Subcutaneous adipose tissue (tissue), 4 donors: ENCODE results near the gene MYLK. TPM values are rescaled to one million over a fixed set of nuclear protein-coding genes. Genes with fewer than 3 reads are reported as not detected.

Source experiments
- CTCF ChIP-seq: fragments of 450-650 bp; IDR thresholded peaks from one replicate; pipeline ENCODE4 v1.5.1; 2016; ENCODE audit warnings: low read depth, mild to moderate bottlenecking, control low read depth, antibody characterized with exemption, moderate library complexity
- total RNA-seq, 4 donors: library from RNA; depleted of rRNA; stranded (reverse); fragments of >200 nt; gene quantifications; one replicate each; pipeline ENCODE4 v1.1.0, GENCODE V29; 2016

Gene MYLK
- total RNA-seq, 4 donors from 2014 or later, result 28.2 to 113 (median 58.3) TPM

GRCh38 chr3:123757281-123757940, 126.7 kb downstream of the MYLK start:
- no peak for TF ChIP-seq CTCF

GRCh38 chr3:123755501-123755900, 128.6 kb downstream of the MYLK start:
- no peak for TF ChIP-seq CTCF

- no peak for TF ChIP-seq CTCF
Measured at GRCh38 chr3:123755085-123755484, 129.0 kb downstream of the MYLK start.

- no peak for TF ChIP-seq CTCF
Measured at GRCh38 chr3:123753286-123753685, 130.8 kb downstream of the MYLK start.

GRCh38 chr3:123752228-123752627, 131.9 kb downstream of the MYLK start:
- no peak for TF ChIP-seq CTCF

- no peak for TF ChIP-seq CTCF
Measured at GRCh38 chr3:123751433-123751832, 132.7 kb downstream of the MYLK start.

GRCh38 chr3:123750659-123751420, 133.3 kb downstream of the MYLK start:
- TF ChIP-seq CTCF, result no peak
